GM12892 (cell line): Measurements from ENCODE around the gene FBL.

Source experiments
- POLR2AphosphoS5 ChIP-seq: IDR thresholded peaks from 2 replicates; pipeline ENCODE4 v1.6.1; 2011; ENCODE audit warnings: low read depth, low read length, control low read depth
- TAF1 ChIP-seq: IDR thresholded peaks from 2 replicates; pipeline ENCODE4 v1.6.1; 2011; ENCODE audit warnings: low read depth, mild to moderate bottlenecking, control low read depth, low read length, borderline replicate concordance

DNA sequence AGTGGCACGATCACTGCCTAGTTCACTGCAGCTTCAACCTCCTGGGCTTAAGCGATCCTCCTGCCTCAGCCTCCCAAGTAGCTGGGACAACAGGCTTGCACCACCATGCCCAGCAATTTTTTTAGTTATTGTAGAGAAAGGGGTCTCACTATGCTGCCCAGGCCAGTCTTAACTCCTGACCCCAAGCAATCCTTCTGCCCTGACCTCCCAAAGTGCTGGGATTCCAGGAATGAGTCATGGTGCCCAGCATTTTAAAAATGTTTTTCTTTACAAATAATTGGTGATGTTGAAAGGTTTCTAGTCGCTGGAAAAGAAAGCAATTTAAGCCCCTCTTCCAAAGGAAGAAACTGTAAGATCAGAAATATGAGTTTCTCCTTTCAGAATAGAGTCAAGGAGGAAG, 31.6 kb downstream of the FBL start:
- TF ChIP-seq POLR2AphosphoS5 (no peak), TAF1 (no peak)
